PC-3 (cell line): Measurements from ENCODE around the gene PBX3.

ENCODE experiments used
- EZH2 ChIP-seq: fragments of 300-600 bp; sonication (generic); IDR thresholded peaks from one replicate; pipeline ENCODE4 v1.6.1; 2017; ENCODE audit warnings: antibody characterized with exemption, mild to moderate bottlenecking, low read length; ENCODE audit not compliant: unreplicated experiment
- TF ChIP-seq, protein P1 (sequence below): fragments of 300-600 bp; sonication (generic); conservative IDR thresholded peaks from 2 replicates; pipeline ENCODE4 v1.5.1; 2017; ENCODE audit warnings: antibody characterized with exemption, low read depth, mild to moderate bottlenecking, low read length

DNA sequence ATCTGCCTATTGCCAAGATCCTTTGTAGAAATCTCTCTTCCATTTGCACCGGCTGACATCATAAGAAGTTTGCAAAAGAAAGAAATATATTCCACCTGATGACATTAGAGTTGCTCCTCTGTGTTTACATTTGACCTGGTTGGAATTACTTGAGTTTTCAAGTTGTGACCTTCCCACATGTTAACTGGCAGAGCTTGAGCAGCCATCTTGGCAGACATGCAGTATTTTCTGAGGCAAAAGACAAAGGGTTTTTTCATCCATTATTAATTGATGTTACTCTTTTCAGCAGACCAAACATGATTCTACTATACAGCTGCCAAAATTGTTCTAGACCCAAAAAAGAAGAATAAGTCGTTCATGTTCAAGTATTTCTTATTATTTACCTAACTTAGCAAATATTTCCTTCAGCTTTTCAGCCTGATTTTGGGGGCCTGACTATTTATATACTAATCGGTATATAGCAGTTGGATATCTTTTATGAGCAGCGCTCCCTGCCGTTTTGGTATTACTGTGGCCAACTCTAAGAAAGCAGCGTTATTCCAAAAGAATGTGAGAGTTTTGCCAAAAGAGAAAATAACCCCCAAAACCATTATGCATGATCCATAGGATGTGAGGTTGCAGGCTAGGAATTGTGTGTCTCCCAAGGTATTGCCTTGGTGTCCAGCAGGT is 212.9 kb downstream of the PBX3 start:
- no peak for TF ChIP-seq EZH2
- TF ChIP-seq, protein P1, sequence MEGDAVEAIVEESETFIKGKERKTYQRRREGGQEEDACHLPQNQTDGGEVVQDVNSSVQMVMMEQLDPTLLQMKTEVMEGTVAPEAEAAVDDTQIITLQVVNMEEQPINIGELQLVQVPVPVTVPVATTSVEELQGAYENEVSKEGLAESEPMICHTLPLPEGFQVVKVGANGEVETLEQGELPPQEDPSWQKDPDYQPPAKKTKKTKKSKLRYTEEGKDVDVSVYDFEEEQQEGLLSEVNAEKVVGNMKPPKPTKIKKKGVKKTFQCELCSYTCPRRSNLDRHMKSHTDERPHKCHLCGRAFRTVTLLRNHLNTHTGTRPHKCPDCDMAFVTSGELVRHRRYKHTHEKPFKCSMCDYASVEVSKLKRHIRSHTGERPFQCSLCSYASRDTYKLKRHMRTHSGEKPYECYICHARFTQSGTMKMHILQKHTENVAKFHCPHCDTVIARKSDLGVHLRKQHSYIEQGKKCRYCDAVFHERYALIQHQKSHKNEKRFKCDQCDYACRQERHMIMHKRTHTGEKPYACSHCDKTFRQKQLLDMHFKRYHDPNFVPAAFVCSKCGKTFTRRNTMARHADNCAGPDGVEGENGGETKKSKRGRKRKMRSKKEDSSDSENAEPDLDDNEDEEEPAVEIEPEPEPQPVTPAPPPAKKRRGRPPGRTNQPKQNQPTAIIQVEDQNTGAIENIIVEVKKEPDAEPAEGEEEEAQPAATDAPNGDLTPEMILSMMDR, result no peak
